ENCODE measurements around the gene ELP2. TPM values are rescaled to one million over a fixed set of nuclear protein-coding genes. Genes with fewer than 3 reads are reported as not detected.
A peak's percentile ranks its signal among the peaks of the same experiment; 100 is the strongest.

ELP2 gene
- total RNA-seq, 1 donor from 2014 or later: 60.2 TPM

GRCh38 chr18:36141576-36141975 lies 11.9 kb downstream of the ELP2 start:
- intact Hi-C loops (cut with DNase I): no loop called here
- Histone ChIP-seq H3K4me3 (no peak overlapping the region), H3K36me3 (peaks cover 0 to 84% of the 10 kb centered on the region in 2 donors), H3K9me3 (no peaks in the 10 kb centered on the region), H3K27ac (no peak overlapping the region), H3K4me1 (no peaks in the 10 kb centered on the region), H3K27me3 (no peaks in the 10 kb centered on the region)
- DNase-seq (ENCODE audit: extremely low spot score in 2 of 2): no peak
- TF ChIP-seq, protein P1, sequence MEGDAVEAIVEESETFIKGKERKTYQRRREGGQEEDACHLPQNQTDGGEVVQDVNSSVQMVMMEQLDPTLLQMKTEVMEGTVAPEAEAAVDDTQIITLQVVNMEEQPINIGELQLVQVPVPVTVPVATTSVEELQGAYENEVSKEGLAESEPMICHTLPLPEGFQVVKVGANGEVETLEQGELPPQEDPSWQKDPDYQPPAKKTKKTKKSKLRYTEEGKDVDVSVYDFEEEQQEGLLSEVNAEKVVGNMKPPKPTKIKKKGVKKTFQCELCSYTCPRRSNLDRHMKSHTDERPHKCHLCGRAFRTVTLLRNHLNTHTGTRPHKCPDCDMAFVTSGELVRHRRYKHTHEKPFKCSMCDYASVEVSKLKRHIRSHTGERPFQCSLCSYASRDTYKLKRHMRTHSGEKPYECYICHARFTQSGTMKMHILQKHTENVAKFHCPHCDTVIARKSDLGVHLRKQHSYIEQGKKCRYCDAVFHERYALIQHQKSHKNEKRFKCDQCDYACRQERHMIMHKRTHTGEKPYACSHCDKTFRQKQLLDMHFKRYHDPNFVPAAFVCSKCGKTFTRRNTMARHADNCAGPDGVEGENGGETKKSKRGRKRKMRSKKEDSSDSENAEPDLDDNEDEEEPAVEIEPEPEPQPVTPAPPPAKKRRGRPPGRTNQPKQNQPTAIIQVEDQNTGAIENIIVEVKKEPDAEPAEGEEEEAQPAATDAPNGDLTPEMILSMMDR (IDR thresholded peaks at IDR 0.05): no peak
- TF ChIP-seq POLR2AphosphoS5 (IDR thresholded peaks at IDR 0.05; ENCODE audit: insufficient read depth in 1 of 2, low read depth in 1 of 2) (no peak), POLR2A (IDR thresholded peaks at IDR 0.05) (no peak)

- no peaks in the 10 kb centered on the region for H3K4me1 ChIP-seq
- H3K9me3 ChIP-seq: no peaks in the 10 kb centered on the region
- H3K36me3 ChIP-seq: peaks cover 0 to 86% of the 10 kb centered on the region in 2 donors
- no peak for DNase-seq (ENCODE audit: extremely low spot score in 2 of 2)
- TF ChIP-seq POLR2AphosphoS5 (IDR thresholded peaks at IDR 0.05; ENCODE audit: insufficient read depth in 1 of 2, low read depth in 1 of 2): no peak
- TF ChIP-seq POLR2A (IDR thresholded peaks at IDR 0.05): no peak
- TF ChIP-seq, protein P1 (IDR thresholded peaks at IDR 0.05): no peak
- no peak overlapping the region for H3K27ac ChIP-seq
- no peaks in the 10 kb centered on the region for H3K27me3 ChIP-seq
- intact Hi-C loops (cut with DNase I): no loop called here
- H3K4me3 ChIP-seq: no peak overlapping the region
Measured at GRCh38 chr18:36142751-36143150, 13.1 kb downstream of the ELP2 start.

GRCh38 chr18:36143391-36143790 lies 13.7 kb downstream of the ELP2 start:
- intact Hi-C loops (cut with DNase I): no loop called here
- Histone ChIP-seq H3K9me3 (no peaks in the 10 kb centered on the region), H3K36me3 (peaks cover 0 to 86% of the 10 kb centered on the region in 2 donors), H3K4me3 (no peak overlapping the region), H3K27me3 (no peaks in the 10 kb centered on the region), H3K4me1 (no peaks in the 10 kb centered on the region), H3K27ac (no peak overlapping the region)
- no peak for DNase-seq (ENCODE audit: extremely low spot score in 2 of 2)
- TF ChIP-seq, protein P1 (IDR thresholded peaks at IDR 0.05): no peak
- TF ChIP-seq POLR2AphosphoS5 (IDR thresholded peaks at IDR 0.05; ENCODE audit: insufficient read depth in 1 of 2, low read depth in 1 of 2) (no peak), POLR2A (IDR thresholded peaks at IDR 0.05) (no peak)

DNA sequence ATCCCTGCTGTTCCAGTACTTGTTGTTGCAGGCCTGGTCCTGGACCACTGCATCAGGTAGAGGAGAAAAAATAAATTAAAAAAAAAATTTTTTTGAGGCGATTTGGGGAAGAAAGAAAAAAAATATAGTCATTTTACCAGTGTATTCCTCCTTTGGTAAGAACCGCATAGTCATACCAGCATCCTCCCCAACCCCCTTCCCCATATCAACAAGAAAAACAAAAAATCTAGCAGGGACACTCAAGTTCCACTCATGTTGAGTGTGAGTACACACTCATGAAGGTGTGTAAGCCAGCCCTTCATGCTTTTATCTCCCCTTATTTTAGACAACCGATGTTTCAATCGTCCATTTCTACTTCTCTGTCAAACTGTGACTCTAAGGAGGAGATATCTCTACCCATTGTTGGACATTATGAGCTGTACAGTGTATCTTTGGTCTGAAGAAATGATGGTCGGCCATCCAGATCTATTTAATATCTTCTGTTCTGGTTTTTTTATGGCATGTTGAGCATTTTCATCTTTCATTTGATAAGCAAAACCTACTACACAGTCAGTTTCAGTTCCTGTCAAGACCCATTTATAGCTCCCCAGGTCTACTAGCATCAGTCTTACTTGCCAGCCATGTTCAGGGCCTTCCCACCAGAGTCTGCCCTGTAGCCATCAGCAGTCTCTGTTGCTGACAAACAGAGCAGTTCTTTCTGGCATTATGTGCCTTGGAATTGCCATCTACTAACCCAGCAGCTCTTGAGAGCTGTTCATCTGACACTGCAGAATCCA lies 20.0 kb downstream of the ELP2 start:
- H3K27me3 ChIP-seq: no peaks in the 10 kb centered on the region
- DNase-seq (ENCODE audit: extremely low spot score in 2 of 2): no peak
- H3K9me3 ChIP-seq: no peaks in the 10 kb centered on the region
- H3K27ac ChIP-seq: no peak overlapping the region
- H3K36me3 ChIP-seq: peaks cover 0 to 66% of the 10 kb centered on the region in 2 donors
- TF ChIP-seq, protein P1 (IDR thresholded peaks at IDR 0.05): no peak
- no peak for TF ChIP-seq POLR2A (IDR thresholded peaks at IDR 0.05)
- no peak for TF ChIP-seq POLR2AphosphoS5 (IDR thresholded peaks at IDR 0.05; ENCODE audit: insufficient read depth in 1 of 2, low read depth in 1 of 2)
- H3K4me1 ChIP-seq: peaks cover 7% of the 10 kb centered on the region
- no peak overlapping the region for H3K4me3 ChIP-seq
- intact Hi-C loops (cut with DNase I): no loop called here

DNA sequence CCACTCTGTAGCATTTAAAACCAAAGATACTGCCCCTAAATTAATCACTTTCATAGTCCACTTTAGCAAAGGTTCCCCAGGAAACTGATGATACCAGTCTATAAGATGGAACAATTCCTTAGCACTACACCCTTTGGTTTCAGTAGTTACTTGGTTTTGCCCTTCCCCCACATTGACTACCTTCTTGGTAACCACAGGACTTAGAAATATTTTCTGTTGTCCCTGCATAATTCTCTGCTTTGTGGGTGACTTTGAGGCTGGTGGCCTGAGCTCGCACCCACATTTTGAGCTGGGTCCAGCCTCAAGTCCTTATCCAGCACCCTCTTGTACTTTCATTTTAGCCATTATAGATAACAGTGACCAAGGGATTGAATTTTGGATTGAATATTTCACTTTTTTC lies 23.1 kb downstream of the ELP2 start:
- peaks cover 11% of the 10 kb centered on the region for H3K4me1 ChIP-seq
- H3K27ac ChIP-seq: peak overlapping the region; percentile 17
- TF ChIP-seq, protein P1 (IDR thresholded peaks at IDR 0.05): no peak
- TF ChIP-seq POLR2AphosphoS5 (IDR thresholded peaks at IDR 0.05; ENCODE audit: insufficient read depth in 1 of 2, low read depth in 1 of 2): no peak
- no peak for TF ChIP-seq POLR2A (IDR thresholded peaks at IDR 0.05)
- intact Hi-C loops (cut with DNase I): no loop called here
- no peaks in the 10 kb centered on the region for H3K27me3 ChIP-seq
- no peaks in the 10 kb centered on the region for H3K9me3 ChIP-seq
- H3K36me3 ChIP-seq: peaks cover 0 to 67% of the 10 kb centered on the region in 2 donors
- DNase-seq (ENCODE audit: extremely low spot score in 2 of 2): no peak
- H3K4me3 ChIP-seq: no peak overlapping the region

Data from vagina (tissue), 2 donors.